ENCODE measurements around the gene DPY19L1.

DNA sequence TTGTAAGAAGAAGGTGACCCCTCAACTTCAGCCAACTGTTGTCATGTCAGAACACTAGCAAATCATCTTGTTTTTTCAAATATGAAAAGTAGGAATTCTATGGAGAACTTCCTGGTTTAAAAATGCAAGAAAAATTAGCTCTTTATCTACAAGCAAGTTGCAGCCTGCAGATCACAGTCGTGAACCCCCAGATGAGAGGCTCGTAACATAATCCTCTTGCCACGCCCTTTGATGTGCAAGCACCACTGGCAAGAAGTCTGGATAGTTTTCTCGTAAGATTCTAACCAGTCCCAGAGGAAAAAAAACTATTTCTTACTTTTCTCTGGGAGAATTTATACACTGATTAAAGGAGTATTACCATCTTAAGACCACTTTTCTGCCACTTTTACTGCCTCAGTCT lies 132.3 kb downstream of the DPY19L1 start:
- TF ChIP-seq, protein P1, sequence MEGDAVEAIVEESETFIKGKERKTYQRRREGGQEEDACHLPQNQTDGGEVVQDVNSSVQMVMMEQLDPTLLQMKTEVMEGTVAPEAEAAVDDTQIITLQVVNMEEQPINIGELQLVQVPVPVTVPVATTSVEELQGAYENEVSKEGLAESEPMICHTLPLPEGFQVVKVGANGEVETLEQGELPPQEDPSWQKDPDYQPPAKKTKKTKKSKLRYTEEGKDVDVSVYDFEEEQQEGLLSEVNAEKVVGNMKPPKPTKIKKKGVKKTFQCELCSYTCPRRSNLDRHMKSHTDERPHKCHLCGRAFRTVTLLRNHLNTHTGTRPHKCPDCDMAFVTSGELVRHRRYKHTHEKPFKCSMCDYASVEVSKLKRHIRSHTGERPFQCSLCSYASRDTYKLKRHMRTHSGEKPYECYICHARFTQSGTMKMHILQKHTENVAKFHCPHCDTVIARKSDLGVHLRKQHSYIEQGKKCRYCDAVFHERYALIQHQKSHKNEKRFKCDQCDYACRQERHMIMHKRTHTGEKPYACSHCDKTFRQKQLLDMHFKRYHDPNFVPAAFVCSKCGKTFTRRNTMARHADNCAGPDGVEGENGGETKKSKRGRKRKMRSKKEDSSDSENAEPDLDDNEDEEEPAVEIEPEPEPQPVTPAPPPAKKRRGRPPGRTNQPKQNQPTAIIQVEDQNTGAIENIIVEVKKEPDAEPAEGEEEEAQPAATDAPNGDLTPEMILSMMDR (conservative IDR thresholded peaks at IDR 0.05; ENCODE audit: low read depth, low read length) = no peak
- no peak for TF ChIP-seq EZH2 (IDR thresholded peaks at IDR 0.05; ENCODE audit: borderline replicate concordance, low read depth, low read length, poor library complexity, severe bottlenecking)

Data from A673 (cell line).